ENCODE data around the gene CEP120.
"Not testable (repeated sequence)": the region's sequence is repeated elsewhere in the genome, so short reads cannot be mapped to it uniquely, and the experiment has no call there.

Gene CEP120

GRCh38 chr5:123350742-123351141, 72.5 kb downstream of the CEP120 start:
- TF ChIP-seq, protein P1, sequence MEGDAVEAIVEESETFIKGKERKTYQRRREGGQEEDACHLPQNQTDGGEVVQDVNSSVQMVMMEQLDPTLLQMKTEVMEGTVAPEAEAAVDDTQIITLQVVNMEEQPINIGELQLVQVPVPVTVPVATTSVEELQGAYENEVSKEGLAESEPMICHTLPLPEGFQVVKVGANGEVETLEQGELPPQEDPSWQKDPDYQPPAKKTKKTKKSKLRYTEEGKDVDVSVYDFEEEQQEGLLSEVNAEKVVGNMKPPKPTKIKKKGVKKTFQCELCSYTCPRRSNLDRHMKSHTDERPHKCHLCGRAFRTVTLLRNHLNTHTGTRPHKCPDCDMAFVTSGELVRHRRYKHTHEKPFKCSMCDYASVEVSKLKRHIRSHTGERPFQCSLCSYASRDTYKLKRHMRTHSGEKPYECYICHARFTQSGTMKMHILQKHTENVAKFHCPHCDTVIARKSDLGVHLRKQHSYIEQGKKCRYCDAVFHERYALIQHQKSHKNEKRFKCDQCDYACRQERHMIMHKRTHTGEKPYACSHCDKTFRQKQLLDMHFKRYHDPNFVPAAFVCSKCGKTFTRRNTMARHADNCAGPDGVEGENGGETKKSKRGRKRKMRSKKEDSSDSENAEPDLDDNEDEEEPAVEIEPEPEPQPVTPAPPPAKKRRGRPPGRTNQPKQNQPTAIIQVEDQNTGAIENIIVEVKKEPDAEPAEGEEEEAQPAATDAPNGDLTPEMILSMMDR (IDR thresholded peaks at IDR 0.05; ENCODE audit: low read depth, low read length, missing control alignments) = no peak
- DNase-seq (ENCODE audit: low read depth) = no peak
- no peak overlapping the region for H3K4me3 ChIP-seq (ENCODE audit: low read depth, low read length)
- in situ Hi-C loops (cut with HindIII; ENCODE audit: low sequenced_read_pairs) = loop anchor here (25.0 kb wide), 1 partner anchor 838 kb away; no protein-coding TSS in a partner anchor

GRCh38 chr5:123344816-123345426, 78.3 kb downstream of the CEP120 start:
- TF ChIP-seq, protein P1 (IDR thresholded peaks at IDR 0.05; ENCODE audit: low read depth, low read length, missing control alignments) = peak; percentile 87
- H3K4me3 ChIP-seq (ENCODE audit: low read depth, low read length) = no peak overlapping the region
- DNase-seq (ENCODE audit: low read depth) = peak; percentile 19
- in situ Hi-C loops (cut with HindIII; ENCODE audit: low sequenced_read_pairs) = no loop called here

DNA sequence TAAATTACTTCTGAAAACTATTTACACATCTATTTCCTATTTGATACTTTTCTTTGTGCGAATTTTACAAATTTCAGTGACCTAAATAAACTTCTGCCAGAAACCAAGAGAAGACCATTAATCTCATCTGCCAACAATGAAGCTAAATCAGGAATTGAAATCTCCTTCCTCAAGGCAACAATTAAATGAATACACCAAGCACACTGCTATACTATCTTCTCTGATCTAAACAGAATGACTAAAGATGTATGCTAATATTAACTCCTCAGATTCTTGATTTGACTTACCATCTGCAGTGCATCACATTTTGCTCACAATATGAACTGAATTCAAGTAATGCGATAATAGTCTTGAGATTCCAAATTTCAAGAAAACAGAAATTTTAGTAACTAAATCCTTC, 82.3 kb downstream of the CEP120 start:
- TF ChIP-seq, protein P1 (IDR thresholded peaks at IDR 0.05; ENCODE audit: low read depth, low read length, missing control alignments) = no peak
- in situ Hi-C loops (cut with HindIII; ENCODE audit: low sequenced_read_pairs) = no loop called here
- H3K4me3 ChIP-seq (ENCODE audit: low read depth, low read length) = no peak overlapping the region
- DNase-seq (ENCODE audit: low read depth) = no peak

GRCh38 chr5:123308377-123308776, 114.8 kb downstream of the CEP120 start:
- in situ Hi-C loops (cut with HindIII; ENCODE audit: low sequenced_read_pairs) = not testable (repeated sequence)

GRCh38 chr5:123305751-123306150, 117.5 kb downstream of the CEP120 start:
- in situ Hi-C loops (cut with HindIII; ENCODE audit: low sequenced_read_pairs) = no loop called here
- no peak overlapping the region for H3K4me3 ChIP-seq (ENCODE audit: low read depth, low read length)

More at GRCh38 chr5:123308377-123308776, 114.8 kb downstream of the CEP120 start:
- H3K4me3 ChIP-seq (ENCODE audit: low read depth, low read length); DNase-seq (ENCODE audit: low read depth): not testable (repeated sequence)

GRCh38 chr5:123304777-123305316, 118.4 kb downstream of the CEP120 start:
- TF ChIP-seq, protein P1 (IDR thresholded peaks at IDR 0.05; ENCODE audit: low read depth, low read length, missing control alignments) = no peak
- in situ Hi-C loops (cut with HindIII; ENCODE audit: low sequenced_read_pairs) = no loop called here
- no peak overlapping the region for H3K4me3 ChIP-seq (ENCODE audit: low read depth, low read length)
- no peak for DNase-seq (ENCODE audit: low read depth)

More at GRCh38 chr5:123305751-123306150, 117.5 kb downstream of the CEP120 start:
- DNase-seq (ENCODE audit: low read depth) = no peak
- TF ChIP-seq, protein P1 (IDR thresholded peaks at IDR 0.05; ENCODE audit: low read depth, low read length, missing control alignments) = no peak

DNA sequence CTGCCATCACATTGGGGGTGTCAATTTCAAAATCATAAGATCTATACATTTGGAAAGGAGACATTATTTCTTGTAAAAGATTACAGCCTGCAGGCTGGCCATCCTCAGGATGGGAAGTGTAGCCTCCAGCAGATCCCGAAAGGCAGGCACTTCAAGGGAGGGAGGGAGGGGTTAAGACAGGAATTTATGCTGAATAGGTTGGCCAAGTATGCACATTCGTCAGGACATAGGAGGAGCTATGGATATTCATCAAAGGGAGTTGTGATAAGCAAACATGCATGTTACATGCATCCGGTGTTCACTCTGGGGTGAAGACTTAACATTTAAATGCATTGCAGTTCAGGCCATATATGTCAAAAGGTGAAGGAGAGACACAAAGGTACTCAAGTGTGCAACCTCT, 119.4 kb downstream of the CEP120 start:
- no peak for DNase-seq (ENCODE audit: low read depth)
- TF ChIP-seq, protein P1 (IDR thresholded peaks at IDR 0.05; ENCODE audit: low read depth, low read length, missing control alignments) = no peak
- in situ Hi-C loops (cut with HindIII; ENCODE audit: low sequenced_read_pairs) = no loop called here
- H3K4me3 ChIP-seq (ENCODE audit: low read depth, low read length) = no peak overlapping the region

Measured in astrocyte of the cerebellum (primary cell).